HEK293 (cell line): ENCODE measurements around the gene NOA1.

Experiments
- CTCF ChIA-PET: fragments of 350-600 bp; formaldehyde crosslinking; extraction: SDS; loops from one replicate; lab custom pipeline; 2021; ENCODE audit warnings: antibody characterized with exemption; lab: Yijun Ruan, JAX
- POLR2A ChIA-PET: fragments of 300-600 bp; formaldehyde crosslinking; extraction: SDS; loops from one replicate; lab custom pipeline; 2020; ENCODE audit warnings: antibody characterized with exemption, inconsistent platforms; lab: Yijun Ruan, JAX
- H3K27ac ChIP-seq: fragments of 200-500 bp; sonication (Bioruptor generic); 2 replicates; pipeline ENCODE4 v1.5.1; 2014; ENCODE audit warnings: low read depth, low read length, control low read depth, inconsistent platforms; ENCODE audit errors: extremely low read depth
- H3K36me3 ChIP-seq, 2 experiments: fragments of 200-500 bp in 1 of 2; sonication (Bioruptor generic) in 1 of 2; 1 replicate in 1 of 2; 2 replicates in 1 of 2; pipeline ENCODE4 v1.5.1; 2014 to 2017; ENCODE audit warnings: inconsistent platforms in 2 of 2, low read length in 2 of 2; ENCODE audit not compliant: control insufficient read depth in 2 of 2, insufficient read depth in 1 of 2
- H3K4me1 ChIP-seq: fragments of 200-500 bp; sonication (Bioruptor generic); 2 replicates; pipeline ENCODE4 v1.5.1; 2014; ENCODE audit warnings: mild to moderate bottlenecking, low read length, inconsistent platforms; ENCODE audit not compliant: control insufficient read depth, insufficient read depth
- H3K4me3 ChIP-seq: 2 replicates; pipeline ENCODE4 v1.5.1; 2011; ENCODE audit warnings: low read depth, mild to moderate bottlenecking, control low read depth, low read length, moderate library complexity
- H3K9me3 ChIP-seq: fragments of 200-500 bp; sonication (Bioruptor generic); 2 replicates; pipeline ENCODE4 v1.5.1; 2014; ENCODE audit warnings: low read depth, low read length, inconsistent platforms; ENCODE audit not compliant: control insufficient read depth, insufficient read depth
- GLIS2 ChIP-seq: fragments of 450-650 bp; formaldehyde crosslinking; IDR thresholded peaks from 2 replicates; pipeline ENCODE4 v1.5.1; 2016; ENCODE audit warnings: missing biosample characterization, missing genetic modification characterization
- MZF1 ChIP-seq: fragments of 450-650 bp; formaldehyde crosslinking; IDR thresholded peaks from 2 replicates; pipeline ENCODE4 v1.5.1; 2017; ENCODE audit warnings: missing biosample characterization, missing genetic modification characterization, borderline replicate concordance
- OSR2 ChIP-seq: fragments of 450-650 bp; formaldehyde crosslinking; IDR thresholded peaks from 2 replicates; pipeline ENCODE4 v1.5.1; 2016; ENCODE audit warnings: missing biosample characterization, missing genetic modification characterization
- PRDM6 ChIP-seq: fragments of 450-650 bp; formaldehyde crosslinking; IDR thresholded peaks from 2 replicates; pipeline ENCODE4 v1.5.1; 2017; ENCODE audit warnings: missing biosample characterization, missing genetic modification characterization
- REPIN1 ChIP-seq: fragments of 450-650 bp; formaldehyde crosslinking; IDR thresholded peaks from 2 replicates; pipeline ENCODE4 v1.5.1; 2017; ENCODE audit warnings: missing biosample characterization, missing genetic modification characterization, low read depth
- ZBTB48 ChIP-seq: fragments of 450-650 bp; formaldehyde crosslinking; IDR thresholded peaks from 2 replicates; pipeline ENCODE4 v1.5.1; 2016; ENCODE audit warnings: missing biosample characterization, missing genetic modification characterization
- ZEB2 ChIP-seq: fragments of 450-650 bp; formaldehyde crosslinking; IDR thresholded peaks from 2 replicates; pipeline ENCODE4 v1.5.1; 2016; ENCODE audit warnings: missing biosample characterization, missing genetic modification characterization
- ZNF155 ChIP-seq: fragments of 450-650 bp; formaldehyde crosslinking; IDR thresholded peaks from 2 replicates; pipeline ENCODE4 v1.5.1; 2016; ENCODE audit warnings: missing biosample characterization, missing genetic modification characterization
- ZNF211 ChIP-seq: fragments of 450-650 bp; formaldehyde crosslinking; IDR thresholded peaks from 2 replicates; pipeline ENCODE4 v1.5.1; 2016; ENCODE audit warnings: low read depth, missing biosample characterization, missing genetic modification characterization
- ZNF214 ChIP-seq: fragments of 450-650 bp; formaldehyde crosslinking; IDR thresholded peaks from 2 replicates; pipeline ENCODE4 v1.5.1; 2017; ENCODE audit warnings: missing biosample characterization, mild to moderate bottlenecking, missing genetic modification characterization, borderline replicate concordance
- ZNF26 ChIP-seq: fragments of 450-650 bp; formaldehyde crosslinking; IDR thresholded peaks from 2 replicates; pipeline ENCODE4 v1.5.1; 2016; ENCODE audit warnings: missing biosample characterization, missing genetic modification characterization
- ZNF335 ChIP-seq: fragments of 450-650 bp; formaldehyde crosslinking; conservative IDR thresholded peaks from 2 replicates; pipeline ENCODE4 v1.5.1; 2016; ENCODE audit warnings: missing biosample characterization, missing genetic modification characterization
- ZNF366 ChIP-seq: fragments of 450-650 bp; formaldehyde crosslinking; conservative IDR thresholded peaks from 2 replicates; pipeline ENCODE4 v1.5.1; 2016; ENCODE audit warnings: missing biosample characterization, missing genetic modification characterization
- ZNF433 ChIP-seq: fragments of 450-650 bp; formaldehyde crosslinking; IDR thresholded peaks from 2 replicates; pipeline ENCODE4 v1.5.1; 2016; ENCODE audit warnings: missing biosample characterization, missing genetic modification characterization, low read depth
- ZNF558 ChIP-seq: fragments of 450-650 bp; formaldehyde crosslinking; IDR thresholded peaks from 2 replicates; pipeline ENCODE4 v1.5.1; 2016; ENCODE audit warnings: missing biosample characterization, missing genetic modification characterization
- ZNF621 ChIP-seq: fragments of 450-650 bp; formaldehyde crosslinking; IDR thresholded peaks from 2 replicates; pipeline ENCODE4 v1.5.1; 2017; ENCODE audit warnings: missing biosample characterization, missing genetic modification characterization
- ZNF629 ChIP-seq: fragments of 450-650 bp; formaldehyde crosslinking; IDR thresholded peaks from 2 replicates; pipeline ENCODE4 v1.5.1; 2017; ENCODE audit warnings: missing biosample characterization, missing genetic modification characterization
- ZNF664 ChIP-seq: fragments of 450-650 bp; formaldehyde crosslinking; IDR thresholded peaks from 2 replicates; pipeline ENCODE4 v1.5.1; 2016; ENCODE audit warnings: missing biosample characterization, missing genetic modification characterization
- ZNF677 ChIP-seq: fragments of 450-650 bp; IDR thresholded peaks from 2 replicates; pipeline ENCODE4 v1.5.0; 2018; ENCODE audit warnings: missing biosample characterization, mild to moderate bottlenecking, missing genetic modification characterization, moderate library complexity
- ZNF776 ChIP-seq: fragments of 450-650 bp; formaldehyde crosslinking; IDR thresholded peaks from 2 replicates; pipeline ENCODE4 v1.5.0; 2017; ENCODE audit warnings: missing biosample characterization, missing genetic modification characterization, borderline replicate concordance
- ZNF777 ChIP-seq: fragments of 450-650 bp; formaldehyde crosslinking; IDR thresholded peaks from 2 replicates; pipeline ENCODE4 v1.5.1; 2017; ENCODE audit warnings: missing biosample characterization, missing genetic modification characterization, borderline replicate concordance
- ZNF792 ChIP-seq: fragments of 450-650 bp; formaldehyde crosslinking; IDR thresholded peaks from 2 replicates; pipeline ENCODE4 v1.5.1; 2016; ENCODE audit warnings: missing biosample characterization, missing genetic modification characterization
- ZSCAN4 ChIP-seq: fragments of 450-650 bp; formaldehyde crosslinking; IDR thresholded peaks from 2 replicates; pipeline ENCODE4 v1.5.1; 2017; ENCODE audit warnings: missing biosample characterization, missing genetic modification characterization
- TF ChIP-seq, protein P1 (sequence below): fragments of 450-650 bp; formaldehyde crosslinking; IDR thresholded peaks from 2 replicates; pipeline ENCODE4 v1.5.1; 2016; ENCODE audit warnings: missing biosample characterization, missing genetic modification characterization
- TF ChIP-seq, protein P2 (sequence below): fragments of 450-650 bp; formaldehyde crosslinking; IDR thresholded peaks from 2 replicates; pipeline ENCODE4 v1.5.1; 2016; ENCODE audit warnings: missing biosample characterization, missing genetic modification characterization, low read depth
- TF ChIP-seq, protein P3 (sequence below): fragments of 450-650 bp; formaldehyde crosslinking; IDR thresholded peaks from 2 replicates; pipeline ENCODE4 v1.5.1; 2016; ENCODE audit warnings: missing biosample characterization, missing genetic modification characterization
- TF ChIP-seq, protein P4 (sequence below): fragments of 450-650 bp; formaldehyde crosslinking; IDR thresholded peaks from 2 replicates; pipeline ENCODE4 v1.5.1; 2016; ENCODE audit warnings: missing biosample characterization, missing genetic modification characterization

Gene NOA1

DNA sequence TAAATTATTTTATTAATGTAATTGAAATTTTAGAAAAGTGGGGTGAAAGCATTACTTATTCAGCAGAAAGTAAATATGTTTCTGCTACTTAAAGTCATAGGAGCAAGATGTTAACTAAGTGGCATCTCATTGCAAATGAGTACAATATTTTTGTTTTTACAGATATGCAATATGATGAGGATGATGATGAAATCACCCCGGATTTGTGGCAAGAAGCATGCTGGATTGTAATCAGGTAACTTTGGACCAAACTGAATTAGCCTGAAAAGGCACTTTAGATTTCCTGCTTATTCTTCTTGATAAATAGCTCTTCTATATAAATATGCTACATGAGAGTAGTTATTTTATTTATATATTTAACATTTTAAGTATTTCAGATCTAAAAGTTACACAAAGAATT is 8.8 kb upstream of the NOA1 start:
- Histone ChIP-seq H3K27ac (no peak overlapping the region), H3K36me3 (peaks cover 24 to 56% of the 10 kb centered on the region in 2 experiments), H3K4me1 (no peaks in the 10 kb centered on the region; the same call in 1 of the 2 replicates), H3K9me3 (no peaks in the 10 kb centered on the region), H3K4me3 (no peak overlapping the region)
- CTCF ChIA-PET, result no interaction called here
- TF ChIP-seq ZNF558, result no peak
- TF ChIP-seq ZNF621 (tag by site-specific recombination), result no peak
- no peak for TF ChIP-seq ZNF211
- no peak for TF ChIP-seq ZNF26 (tag by site-specific recombination)
- no peak for TF ChIP-seq ZBTB48 (tag by site-specific recombination)
- TF ChIP-seq, protein P1, sequence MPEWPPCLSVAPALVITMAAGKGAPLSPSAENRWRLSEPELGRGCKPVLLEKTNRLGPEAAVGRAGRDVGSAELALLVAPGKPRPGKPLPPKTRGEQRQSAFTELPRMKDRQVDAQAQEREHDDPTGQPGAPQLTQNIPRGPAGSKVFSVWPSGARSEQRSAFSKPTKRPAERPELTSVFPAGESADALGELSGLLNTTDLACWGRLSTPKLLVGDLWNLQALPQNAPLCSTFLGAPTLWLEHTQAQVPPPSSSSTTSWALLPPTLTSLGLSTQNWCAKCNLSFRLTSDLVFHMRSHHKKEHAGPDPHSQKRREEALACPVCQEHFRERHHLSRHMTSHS (tag by site-specific recombination), result no peak
- no peak for TF ChIP-seq GLIS2 (tag by site-specific recombination)
- TF ChIP-seq, protein P2, sequence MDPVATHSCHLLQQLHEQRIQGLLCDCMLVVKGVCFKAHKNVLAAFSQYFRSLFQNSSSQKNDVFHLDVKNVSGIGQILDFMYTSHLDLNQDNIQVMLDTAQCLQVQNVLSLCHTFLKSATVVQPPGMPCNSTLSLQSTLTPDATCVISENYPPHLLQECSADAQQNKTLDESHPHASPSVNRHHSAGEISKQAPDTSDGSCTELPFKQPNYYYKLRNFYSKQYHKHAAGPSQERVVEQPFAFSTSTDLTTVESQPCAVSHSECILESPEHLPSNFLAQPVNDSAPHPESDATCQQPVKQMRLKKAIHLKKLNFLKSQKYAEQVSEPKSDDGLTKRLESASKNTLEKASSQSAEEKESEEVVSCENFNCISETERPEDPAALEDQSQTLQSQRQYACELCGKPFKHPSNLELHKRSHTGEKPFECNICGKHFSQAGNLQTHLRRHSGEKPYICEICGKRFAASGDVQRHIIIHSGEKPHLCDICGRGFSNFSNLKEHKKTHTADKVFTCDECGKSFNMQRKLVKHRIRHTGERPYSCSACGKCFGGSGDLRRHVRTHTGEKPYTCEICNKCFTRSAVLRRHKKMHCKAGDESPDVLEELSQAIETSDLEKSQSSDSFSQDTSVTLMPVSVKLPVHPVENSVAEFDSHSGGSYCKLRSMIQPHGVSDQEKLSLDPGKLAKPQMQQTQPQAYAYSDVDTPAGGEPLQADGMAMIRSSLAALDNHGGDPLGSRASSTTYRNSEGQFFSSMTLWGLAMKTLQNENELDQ (tag by site-specific recombination), result no peak
- no peak for TF ChIP-seq ZNF677 (tag by site-specific recombination)
- TF ChIP-seq ZNF214, result no peak
- no peak for TF ChIP-seq ZNF792 (tag by site-specific recombination)
- TF ChIP-seq MZF1, result no peak
- TF ChIP-seq, protein P3, sequence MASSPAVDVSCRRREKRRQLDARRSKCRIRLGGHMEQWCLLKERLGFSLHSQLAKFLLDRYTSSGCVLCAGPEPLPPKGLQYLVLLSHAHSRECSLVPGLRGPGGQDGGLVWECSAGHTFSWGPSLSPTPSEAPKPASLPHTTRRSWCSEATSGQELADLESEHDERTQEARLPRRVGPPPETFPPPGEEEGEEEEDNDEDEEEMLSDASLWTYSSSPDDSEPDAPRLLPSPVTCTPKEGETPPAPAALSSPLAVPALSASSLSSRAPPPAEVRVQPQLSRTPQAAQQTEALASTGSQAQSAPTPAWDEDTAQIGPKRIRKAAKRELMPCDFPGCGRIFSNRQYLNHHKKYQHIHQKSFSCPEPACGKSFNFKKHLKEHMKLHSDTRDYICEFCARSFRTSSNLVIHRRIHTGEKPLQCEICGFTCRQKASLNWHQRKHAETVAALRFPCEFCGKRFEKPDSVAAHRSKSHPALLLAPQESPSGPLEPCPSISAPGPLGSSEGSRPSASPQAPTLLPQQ, result no peak
- no peak for TF ChIP-seq ZNF335 (tag by site-specific recombination)
- TF ChIP-seq ZNF433, result no peak
- TF ChIP-seq ZNF366 (tag by site-specific recombination), result no peak
- TF ChIP-seq, protein P4, sequence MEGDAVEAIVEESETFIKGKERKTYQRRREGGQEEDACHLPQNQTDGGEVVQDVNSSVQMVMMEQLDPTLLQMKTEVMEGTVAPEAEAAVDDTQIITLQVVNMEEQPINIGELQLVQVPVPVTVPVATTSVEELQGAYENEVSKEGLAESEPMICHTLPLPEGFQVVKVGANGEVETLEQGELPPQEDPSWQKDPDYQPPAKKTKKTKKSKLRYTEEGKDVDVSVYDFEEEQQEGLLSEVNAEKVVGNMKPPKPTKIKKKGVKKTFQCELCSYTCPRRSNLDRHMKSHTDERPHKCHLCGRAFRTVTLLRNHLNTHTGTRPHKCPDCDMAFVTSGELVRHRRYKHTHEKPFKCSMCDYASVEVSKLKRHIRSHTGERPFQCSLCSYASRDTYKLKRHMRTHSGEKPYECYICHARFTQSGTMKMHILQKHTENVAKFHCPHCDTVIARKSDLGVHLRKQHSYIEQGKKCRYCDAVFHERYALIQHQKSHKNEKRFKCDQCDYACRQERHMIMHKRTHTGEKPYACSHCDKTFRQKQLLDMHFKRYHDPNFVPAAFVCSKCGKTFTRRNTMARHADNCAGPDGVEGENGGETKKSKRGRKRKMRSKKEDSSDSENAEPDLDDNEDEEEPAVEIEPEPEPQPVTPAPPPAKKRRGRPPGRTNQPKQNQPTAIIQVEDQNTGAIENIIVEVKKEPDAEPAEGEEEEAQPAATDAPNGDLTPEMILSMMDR (tag by site-specific recombination), result no peak
- TF ChIP-seq ZNF776 (tag by site-specific recombination), result no peak
- POLR2A ChIA-PET, result no interaction called here

GRCh38 chr4:56981795-56982201 is 4.4 kb upstream of the NOA1 start:
- H3K4me1 ChIP-seq, result no peaks in the 10 kb centered on the region; the same call in 1 of the 2 replicates
- POLR2A ChIA-PET, result no interaction called here
- CTCF ChIA-PET, result no interaction called here
- H3K27ac ChIP-seq, result no peak overlapping the region
- no peak overlapping the region for H3K4me3 ChIP-seq
- no peaks in the 10 kb centered on the region for H3K9me3 ChIP-seq
- peaks cover 8 to 15% of the 10 kb centered on the region in 2 experiments for H3K36me3 ChIP-seq
- no peak for TF ChIP-seq REPIN1 (tag by site-specific recombination)
- 0 out of 2 replicates have a peak, but pooled peaks have one; percentile 41 for TF ChIP-seq ZEB2
- no peak for TF ChIP-seq ZNF155
- TF ChIP-seq ZNF777 (tag by site-specific recombination), result no peak
- no peak for TF ChIP-seq ZNF621 (tag by site-specific recombination)
- TF ChIP-seq OSR2 (tag by site-specific recombination), result no peak
- peak; percentile 64 for TF ChIP-seq PRDM6
- peak; percentile 77 for TF ChIP-seq ZNF629 (tag by site-specific recombination)
- no peak for TF ChIP-seq ZSCAN4 (tag by site-specific recombination)
- TF ChIP-seq ZNF664 (tag by site-specific recombination), result peak; percentile 85; the same call in 1 of the 2 replicates
